Neuronal stem cell (in vitro differentiated cells): ENCODE measurements around the gene PSMD1.
A peak's percentile ranks its signal among the peaks of the same experiment; 100 is the strongest.

Experiments
- DNase-seq: peaks from one replicate; pipeline ENCODE4 v3.0.0-alpha.2; 2013; ENCODE audit warnings: low spot score
- H2AFZ ChIP-seq: one replicate; pipeline ENCODE4 v1.6.1; 2013; ENCODE audit warnings: mild to moderate bottlenecking, low read length, inconsistent platforms
- H2AK5ac ChIP-seq: 2 replicates; pipeline ENCODE4 v1.6.1; 2013; ENCODE audit warnings: low read depth, mild to moderate bottlenecking, inconsistent platforms, low read length, moderate library complexity, mixed read lengths
- H2BK120ac ChIP-seq: 2 replicates; pipeline ENCODE4 v1.6.1; 2013; ENCODE audit warnings: low read depth, mild to moderate bottlenecking, inconsistent platforms, low read length, moderate library complexity, mixed read lengths
- H2BK12ac ChIP-seq: one replicate; pipeline ENCODE4 v1.6.1; 2013; ENCODE audit warnings: low read length, inconsistent platforms
- H2BK15ac ChIP-seq: 2 replicates; pipeline ENCODE4 v1.6.1; 2013; ENCODE audit warnings: mild to moderate bottlenecking, low read length, inconsistent platforms, mixed read lengths
- H2BK5ac ChIP-seq: one replicate; pipeline ENCODE4 v1.6.1; 2013; ENCODE audit warnings: inconsistent platforms, mild to moderate bottlenecking, low read length, moderate library complexity
- H3K14ac ChIP-seq: one replicate; pipeline ENCODE4 v1.6.1; 2013; ENCODE audit warnings: low read length, inconsistent platforms
- H3K18ac ChIP-seq: 2 replicates; pipeline ENCODE4 v1.6.1; 2013; ENCODE audit warnings: low read length, inconsistent platforms
- H3K23ac ChIP-seq: 2 replicates; pipeline ENCODE4 v1.6.1; 2013; ENCODE audit warnings: low read depth, mild to moderate bottlenecking, mixed read lengths, low read length, inconsistent platforms; ENCODE audit not compliant: poor library complexity
- H3K27ac ChIP-seq: replicated peaks from 3 replicates; pipeline ENCODE4 v1.5.1; 2013; ENCODE audit warnings: low read length, inconsistent platforms
- H3K27me3 ChIP-seq, 3 experiments: 2 replicates each; pipeline ENCODE4 v1.6.1; 2013; ENCODE audit warnings: low read length in 3 of 3, mild to moderate bottlenecking in 2 of 3, inconsistent platforms in 1 of 3, low read depth in 1 of 3, mixed read lengths in 1 of 3, moderate library complexity in 1 of 3; ENCODE audit not compliant: control insufficient read depth in 3 of 3, insufficient read depth in 3 of 3
- H3K36me3 ChIP-seq, 2 donors: replicated peaks in 1 of 2; 2 replicates each; pipeline ENCODE4 v1.6.1; 2013; ENCODE audit warnings: low read length in 2 of 2; ENCODE audit not compliant: control insufficient read depth in 2 of 2, insufficient read depth in 2 of 2
- H3K4ac ChIP-seq: 2 replicates; pipeline ENCODE4 v1.6.1; 2013; ENCODE audit warnings: inconsistent platforms, mild to moderate bottlenecking, low read length, moderate library complexity
- H3K4me1 ChIP-seq, 2 donors: 1 replicate in 1 of 2; 2 replicates in 1 of 2; pipeline ENCODE4 v1.6.1; 2013; ENCODE audit warnings: low read length in 2 of 2, low read depth in 1 of 2; ENCODE audit not compliant: control insufficient read depth in 2 of 2, insufficient read depth in 1 of 2
- H3K4me2 ChIP-seq: one replicate; pipeline ENCODE4 v1.6.1; 2013; ENCODE audit warnings: mild to moderate bottlenecking, low read length, inconsistent platforms; ENCODE audit not compliant: insufficient read depth, poor library complexity, severe bottlenecking
- H3K4me3 ChIP-seq, 2 donors: 2 replicates each; pipeline ENCODE4 v1.5.1; 2013; ENCODE audit warnings: low read length in 2 of 2, mild to moderate bottlenecking in 2 of 2, inconsistent platforms in 1 of 2, moderate library complexity in 1 of 2
- H3K79me1 ChIP-seq: one replicate; pipeline ENCODE4 v1.6.1; 2013; ENCODE audit warnings: low read depth, mild to moderate bottlenecking, inconsistent platforms, low read length, moderate library complexity
- H3K9ac ChIP-seq: one replicate; pipeline ENCODE4 v1.6.1; 2013; ENCODE audit warnings: mild to moderate bottlenecking, low read depth, low read length, inconsistent platforms; ENCODE audit not compliant: poor library complexity
- H3K9me3 ChIP-seq, 2 donors: replicated peaks in 1 of 2; 2 replicates each; pipeline versions ENCODE3 to v1.6.1; 2013; ENCODE audit warnings: low read length in 2 of 2, mild to moderate bottlenecking in 2 of 2, inconsistent platforms in 1 of 2, low read depth in 1 of 2, mixed read lengths in 1 of 2, moderate library complexity in 1 of 2; ENCODE audit not compliant: control insufficient read depth in 2 of 2, insufficient read depth in 1 of 2
- H4K8ac ChIP-seq: one replicate; pipeline ENCODE4 v1.6.1; 2013; ENCODE audit warnings: low read depth, mild to moderate bottlenecking, inconsistent platforms, low read length, moderate library complexity
- H4K91ac ChIP-seq: one replicate; pipeline ENCODE4 v1.6.1; 2013; ENCODE audit warnings: low read length, low read depth, mild to moderate bottlenecking, inconsistent platforms; ENCODE audit not compliant: poor library complexity
- WGBS, 2 donors: extraction: QIAGEN DNeasy Blood & Tissue Kit; methylation state at CpG; one replicate each; pipeline ENCODE4 v1.1.7; 2013; ENCODE audit warnings: missing lambda C conversion rate in 2 of 2, mixed read lengths in 1 of 2; ENCODE audit not compliant: insufficient read length in 2 of 2, insufficient replicate concordance in 1 of 2; ENCODE audit errors: extremely low coverage in 2 of 2; 5-methylcytosine and 5-hydroxymethylcytosine counted together

PSMD1 gene

DNA sequence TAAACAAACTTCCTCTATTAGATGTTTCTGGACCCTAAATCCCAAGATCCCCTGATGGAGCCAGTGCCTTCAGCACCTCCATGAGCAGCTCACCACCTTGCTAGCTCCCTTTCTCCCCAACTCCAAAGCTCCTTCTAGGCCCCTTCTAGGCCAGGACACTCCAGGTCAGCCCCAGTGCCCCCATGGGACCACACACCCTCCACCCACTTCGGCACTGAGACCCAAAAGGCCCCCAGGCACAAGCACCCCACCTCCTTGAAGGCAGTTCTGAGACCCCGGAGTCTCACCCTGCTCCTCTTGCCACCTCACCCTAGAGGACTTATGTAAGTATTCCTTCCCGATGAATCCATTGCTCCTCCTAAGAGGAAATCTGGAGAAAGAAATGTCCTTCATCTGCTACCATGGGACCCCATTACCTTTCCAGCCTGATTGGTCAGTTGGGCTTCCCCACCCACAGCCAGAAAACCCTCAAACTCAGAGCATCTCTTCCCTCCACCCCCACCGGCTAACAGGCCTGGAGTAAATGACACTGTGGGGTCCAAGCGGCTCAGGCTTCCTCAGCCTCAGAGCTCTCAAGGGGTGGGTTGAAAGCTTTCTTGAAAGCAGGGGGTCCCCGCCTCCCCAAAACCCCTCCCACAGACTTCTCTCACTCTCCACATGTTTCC, 132.0 kb downstream of the PSMD1 start:
- peak overlapping the region; percentile 92 for H2AFZ ChIP-seq
- no peak overlapping the region for H3K23ac ChIP-seq
- H2BK120ac ChIP-seq, result no peak overlapping the region
- H3K79me1 ChIP-seq, result no peaks in the 10 kb centered on the region
- H3K27ac ChIP-seq, result no peak overlapping the region
- no peak overlapping the region for H3K4ac ChIP-seq
- no peak overlapping the region for H4K8ac ChIP-seq
- no peak overlapping the region for H3K4me3 ChIP-seq
- H2BK15ac ChIP-seq, result peak overlapping the region; percentile 83
- H3K18ac ChIP-seq, result no peak overlapping the region
- H2BK5ac ChIP-seq, result no peak overlapping the region
- H3K27me3 ChIP-seq, result peaks cover 0 to 5% (median 2%) of the 10 kb centered on the region in 3 experiments
- H3K14ac ChIP-seq, result no peak overlapping the region
- no peak overlapping the region for H4K91ac ChIP-seq
- no peak overlapping the region for H3K9ac ChIP-seq
- H2BK12ac ChIP-seq, result no peak overlapping the region
- H3K9me3 ChIP-seq, result no peaks in the 10 kb centered on the region
- H2AK5ac ChIP-seq, result peak overlapping the region; percentile 67
- no CpG with 5 or more reads among the region's 6 CpGs for WGBS, 2 donors
- no peak for DNase-seq
- H3K4me1 ChIP-seq, result peaks cover 6 to 11% of the 10 kb centered on the region in 2 donors
- no peak overlapping the region for H3K4me2 ChIP-seq
- no peaks in the 10 kb centered on the region for H3K36me3 ChIP-seq

DNA sequence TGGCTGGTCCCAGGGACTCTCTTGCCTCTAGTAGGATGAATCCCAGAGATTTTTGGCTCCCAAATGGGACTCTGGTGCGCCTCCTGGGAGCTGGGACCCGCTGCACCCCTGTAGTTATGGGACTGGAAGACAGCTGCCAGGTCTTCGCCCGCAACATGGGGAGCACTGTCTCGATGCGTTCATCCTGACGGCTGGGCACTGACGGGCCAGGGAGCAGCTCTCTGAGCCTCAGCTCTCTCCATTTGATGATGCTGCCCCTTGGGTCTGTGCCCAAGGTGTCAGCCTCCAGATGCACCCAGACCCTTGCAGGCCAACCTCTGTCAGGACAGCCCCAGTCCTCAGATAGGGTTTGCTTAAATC, 132.5 kb downstream of the PSMD1 start:
- no peak overlapping the region for H4K91ac ChIP-seq
- H3K4me2 ChIP-seq, result no peak overlapping the region
- H2BK5ac ChIP-seq, result no peak overlapping the region
- no peak overlapping the region for H3K9ac ChIP-seq
- no peak for DNase-seq
- H3K27ac ChIP-seq, result no peak overlapping the region
- no peak overlapping the region for H3K23ac ChIP-seq
- peak overlapping the region; percentile 67 for H2AK5ac ChIP-seq
- H3K36me3 ChIP-seq, result no peaks in the 10 kb centered on the region
- WGBS, 2 donors, result no CpG with 5 or more reads among the region's 8 CpGs
- H3K9me3 ChIP-seq, result no peaks in the 10 kb centered on the region
- H2BK12ac ChIP-seq, result no peak overlapping the region
- H3K4me3 ChIP-seq, result no peak overlapping the region
- H3K27me3 ChIP-seq, result peaks cover 0 to 5% (median 2%) of the 10 kb centered on the region in 3 experiments
- H2BK15ac ChIP-seq, result peak overlapping the region; percentile 83
- no peak overlapping the region for H3K4ac ChIP-seq
- H3K14ac ChIP-seq, result no peak overlapping the region
- H4K8ac ChIP-seq, result no peak overlapping the region
- H3K79me1 ChIP-seq, result no peaks in the 10 kb centered on the region
- no peak overlapping the region for H3K18ac ChIP-seq
- H2AFZ ChIP-seq, result peak overlapping the region; percentile 92
- H2BK120ac ChIP-seq, result no peak overlapping the region
- peaks cover 6 to 11% of the 10 kb centered on the region in 2 donors for H3K4me1 ChIP-seq

DNA sequence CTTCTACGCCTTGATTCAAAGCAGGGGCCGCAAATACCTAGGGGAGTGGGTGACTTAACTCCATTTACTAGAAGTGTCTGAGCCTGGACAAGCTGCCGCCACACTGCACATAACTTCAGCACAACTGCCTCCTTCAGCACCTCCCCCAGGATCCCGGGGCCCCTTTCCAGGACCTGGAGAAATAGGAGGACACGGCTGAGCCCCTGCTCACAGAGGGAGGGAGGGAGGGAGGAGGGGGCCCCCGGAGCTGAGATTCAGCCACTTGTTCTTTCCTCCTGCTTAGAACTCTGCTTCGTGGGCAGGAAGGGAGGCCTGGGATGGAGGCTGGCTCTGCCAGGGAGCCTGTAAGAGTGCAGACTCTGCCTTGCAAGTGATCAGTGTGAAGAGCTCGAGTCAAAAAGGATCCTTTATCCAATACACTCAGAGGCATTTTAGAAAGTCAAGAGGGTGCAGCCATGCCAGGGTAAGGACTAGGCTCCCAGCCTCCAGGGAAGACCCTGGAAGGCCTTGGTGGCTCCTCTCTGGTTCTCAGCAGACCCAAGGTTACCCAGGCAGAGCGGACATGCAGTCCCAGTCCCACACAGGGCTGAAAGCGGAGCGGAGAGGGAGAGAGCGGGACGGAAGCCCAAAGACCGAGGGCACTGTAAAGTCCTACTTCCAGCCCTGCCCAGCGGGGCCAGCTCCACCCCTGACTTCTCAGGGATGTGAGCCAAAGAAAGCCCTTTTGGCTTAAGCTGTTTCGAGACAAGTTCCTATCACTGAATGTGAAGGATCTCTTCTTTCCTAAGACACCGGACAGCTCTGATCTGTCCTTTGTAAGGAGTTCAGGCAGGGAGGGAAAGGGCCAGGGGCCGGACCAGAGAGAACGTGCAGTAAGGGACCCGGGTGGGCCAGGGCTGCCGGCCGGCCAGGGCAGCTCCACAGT, 133.2 kb downstream of the PSMD1 start:
- Histone ChIP-seq H3K27ac (peak overlapping the region; percentile 13), H3K9me3 (no peaks in the 10 kb centered on the region)

More for the DNA sequence above, 133.2 kb downstream of the PSMD1 start:
- no peak for DNase-seq
- Histone ChIP-seq H3K4me1 (peaks cover 6 to 11% of the 10 kb centered on the region in 2 donors), H3K4me3 (no peak overlapping the region), H2BK120ac (no peak overlapping the region), H2BK15ac (peak overlapping the region; percentile 84), H2BK5ac (peak overlapping the region; percentile 26), H4K91ac (peak overlapping the region; percentile 2), H3K9ac (peak overlapping the region; percentile 27), H3K36me3 (no peaks in the 10 kb centered on the region), H3K4me2 (no peak overlapping the region), H3K27me3 (peaks cover 0 to 5% (median 2%) of the 10 kb centered on the region in 3 experiments), H3K14ac (no peak overlapping the region), H3K18ac (peak overlapping the region; percentile 97), H3K4ac (no peak overlapping the region), H4K8ac (peak overlapping the region; percentile 99), H2AK5ac (no peak overlapping the region), H2BK12ac (peak overlapping the region; percentile 92), H3K79me1 (no peaks in the 10 kb centered on the region), H3K23ac (peak overlapping the region; percentile 76), H2AFZ (peak overlapping the region; percentile 92)
- WGBS, 2 donors, result no CpG with 5 or more reads among the region's 22 CpGs
